ENCODE data around the gene ZNF358. TPM values are rescaled to one million over a fixed set of nuclear protein-coding genes. Genes with fewer than 3 reads are reported as not detected.
A peak's percentile ranks its signal among the peaks of the same experiment; 100 is the strongest.

ZNF358 gene
- total RNA-seq, 2 experiments from 2014 or later = 3.7 to 3.9 TPM

GRCh38 chr19:7527516-7528191, 11.8 kb downstream of the ZNF358 start:
- Mint-ChIP-seq H3K27ac (no peak overlapping the region), H3K4me3 (no peak overlapping the region), H3K27me3 (ENCODE audit: low read depth) (no peaks in the 10 kb centered on the region), H3K36me3 (ENCODE audit: low read depth) (peaks cover 4% of the 10 kb centered on the region), H3K9me3 (no peaks in the 10 kb centered on the region), H3K4me1 (ENCODE audit: low read depth) (peaks cover 6% of the 10 kb centered on the region)
- CTCF ChIA-PET = no interaction called here
- DNase-seq = no peak
- intact Hi-C loops (cut with micrococcal nuclease) = no loop called here

DNA sequence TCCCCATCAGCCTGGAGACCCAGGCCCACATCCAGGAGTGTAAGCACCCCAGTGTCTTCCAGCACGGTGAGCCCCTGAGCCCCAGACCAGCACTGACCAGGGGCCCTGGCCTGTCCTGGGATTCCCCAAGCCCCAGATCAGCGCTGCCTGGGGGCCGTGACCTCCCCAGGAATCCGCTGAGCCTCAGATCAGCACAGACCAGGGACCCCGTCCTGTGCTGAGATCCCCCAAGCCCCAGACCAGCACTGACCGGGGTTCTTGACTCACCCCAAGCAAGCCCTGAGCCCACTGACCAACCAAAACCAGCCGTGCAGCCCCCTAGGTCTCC, 12.3 kb downstream of the ZNF358 start:
- intact Hi-C loops (cut with micrococcal nuclease) = no loop called here
- CTCF ChIA-PET = no interaction called here
- Mint-ChIP-seq H3K4me1 (ENCODE audit: low read depth) (peaks cover 8% of the 10 kb centered on the region), H3K4me3 (no peak overlapping the region), H3K36me3 (ENCODE audit: low read depth) (peaks cover 4% of the 10 kb centered on the region), H3K27me3 (ENCODE audit: low read depth) (no peaks in the 10 kb centered on the region), H3K27ac (no peak overlapping the region), H3K9me3 (no peaks in the 10 kb centered on the region)
- no peak for DNase-seq

GRCh38 chr19:7528522-7529245, 12.8 kb downstream of the ZNF358 start:
- CTCF ChIA-PET = interaction anchor here (0.5 kb wide), 1 partner anchor 30 kb away, joined by 3 read pairs; no protein-coding TSS in a partner anchor
- no peak overlapping the region for H3K27ac Mint-ChIP-seq

GRCh38 chr19:7529246-7529600, 13.3 kb downstream of the ZNF358 start:
- CTCF ChIA-PET = interaction anchor here (0.5 kb wide), 1 partner anchor 29 kb away, joined by 3 read pairs; no protein-coding TSS in a partner anchor
- Mint-ChIP-seq H3K27me3 (ENCODE audit: low read depth) (no peaks in the 10 kb centered on the region), H3K4me1 (ENCODE audit: low read depth) (peaks cover 8% of the 10 kb centered on the region), H3K36me3 (ENCODE audit: low read depth) (peaks cover 4% of the 10 kb centered on the region), H3K4me3 (no peak overlapping the region), H3K9me3 (no peaks in the 10 kb centered on the region), H3K27ac (no peak overlapping the region)
- intact Hi-C loops (cut with micrococcal nuclease) = no loop called here
- no peak for DNase-seq

More at GRCh38 chr19:7528522-7529245, 12.8 kb downstream of the ZNF358 start:
- H3K36me3 Mint-ChIP-seq (ENCODE audit: low read depth) = peaks cover 4% of the 10 kb centered on the region
- H3K4me3 Mint-ChIP-seq = no peak overlapping the region
- intact Hi-C loops (cut with micrococcal nuclease) = no loop called here
- no peak for DNase-seq
- H3K4me1 Mint-ChIP-seq (ENCODE audit: low read depth) = peaks cover 6% of the 10 kb centered on the region
- no peaks in the 10 kb centered on the region for H3K27me3 Mint-ChIP-seq (ENCODE audit: low read depth)
- H3K9me3 Mint-ChIP-seq = no peaks in the 10 kb centered on the region

- no peak overlapping the region for H3K27ac Mint-ChIP-seq
- intact Hi-C loops (cut with micrococcal nuclease) = no loop called here
- H3K4me3 Mint-ChIP-seq = no peak overlapping the region
Measured at GRCh38 chr19:7529610-7530490, 13.9 kb downstream of the ZNF358 start.

GRCh38 chr19:7533281-7533885, 17.5 kb downstream of the ZNF358 start:
- intact Hi-C loops (cut with micrococcal nuclease) = no loop called here
- Mint-ChIP-seq H3K4me1 (ENCODE audit: low read depth) (peaks cover 18% of the 10 kb centered on the region), H3K27me3 (ENCODE audit: low read depth) (no peaks in the 10 kb centered on the region), H3K27ac (no peak overlapping the region), H3K9me3 (no peaks in the 10 kb centered on the region), H3K4me3 (peak overlapping the region; percentile 92), H3K36me3 (ENCODE audit: low read depth) (peaks cover 8% of the 10 kb centered on the region)
- CTCF ChIA-PET = no interaction called here
- DNase-seq = no peak

More at GRCh38 chr19:7529610-7530490, 13.9 kb downstream of the ZNF358 start:
- DNase-seq = no peak
- Mint-ChIP-seq H3K9me3 (no peaks in the 10 kb centered on the region), H3K4me1 (ENCODE audit: low read depth) (peaks cover 8% of the 10 kb centered on the region), H3K36me3 (ENCODE audit: low read depth) (peaks cover 4% of the 10 kb centered on the region), H3K27me3 (ENCODE audit: low read depth) (no peaks in the 10 kb centered on the region)
- CTCF ChIA-PET = no interaction called here

DNA sequence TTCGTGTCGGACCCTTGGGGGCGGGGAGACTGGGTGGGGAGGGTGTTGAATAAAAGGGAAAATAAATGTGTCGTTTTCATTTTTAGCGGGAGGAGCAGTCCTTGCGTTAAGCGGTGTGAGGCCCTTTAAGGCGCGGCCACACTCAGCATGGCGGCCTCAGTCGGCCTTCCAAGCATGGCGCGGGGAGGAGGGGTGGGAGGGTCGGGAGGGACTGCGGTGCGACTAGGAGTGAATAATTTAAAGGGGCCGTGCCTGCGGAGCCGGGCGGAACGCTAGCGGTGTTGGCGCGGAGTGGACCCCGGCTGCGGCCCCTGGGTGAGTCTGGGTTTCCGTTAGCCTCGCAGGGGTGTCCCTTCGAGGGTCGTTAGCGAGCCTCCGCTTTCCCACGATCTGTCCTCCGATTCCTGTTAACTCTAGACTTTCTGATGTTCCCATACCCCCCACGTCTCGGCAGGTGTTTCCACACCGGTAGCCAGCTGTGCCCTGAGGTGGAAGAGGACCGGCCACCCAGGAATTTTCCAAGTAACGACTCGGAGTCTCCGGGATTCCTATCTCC, 18.1 kb downstream of the ZNF358 start:
- Mint-ChIP-seq H3K9me3 (no peaks in the 10 kb centered on the region), H3K4me1 (ENCODE audit: low read depth) (peaks cover 18% of the 10 kb centered on the region), H3K27ac (no peak overlapping the region), H3K4me3 (peak overlapping the region; percentile 92), H3K36me3 (ENCODE audit: low read depth) (peaks cover 7% of the 10 kb centered on the region), H3K27me3 (ENCODE audit: low read depth) (no peaks in the 10 kb centered on the region)
- CTCF ChIA-PET = interaction anchor here (0.7 kb wide), 1 partner anchor 32 kb away, joined by 3 read pairs; no protein-coding TSS in a partner anchor
- DNase-seq = peak; percentile 88
- intact Hi-C loops (cut with micrococcal nuclease) = loop anchor here (1.0 to 2.0 kb wide), 4 partner anchors 12 to 179 kb away; partner anchors contain the start of genes MCOLN1 and PEX11G

GRCh38 chr19:7534531-7535046, 18.7 kb downstream of the ZNF358 start:
- Mint-ChIP-seq H3K36me3 (ENCODE audit: low read depth) (peaks cover 6% of the 10 kb centered on the region), H3K9me3 (no peaks in the 10 kb centered on the region), H3K27me3 (ENCODE audit: low read depth) (no peaks in the 10 kb centered on the region), H3K4me1 (ENCODE audit: low read depth) (peaks cover 18% of the 10 kb centered on the region), H3K4me3 (peak overlapping the region; percentile 92), H3K27ac (peak overlapping the region; percentile 51)
- DNase-seq = peak; percentile 54
- CTCF ChIA-PET = interaction anchor here (0.6 to 1.0 kb wide), 4 partner anchors 11 to 180 kb away, joined by 3 to 5 read pairs (median 4); no protein-coding TSS in a partner anchor
- intact Hi-C loops (cut with micrococcal nuclease) = loop anchor here (1.0 to 2.0 kb wide), 5 partner anchors 12 to 180 kb away; partner anchors contain the start of genes MCOLN1, PET100, PEX11G and XAB2

DNA sequence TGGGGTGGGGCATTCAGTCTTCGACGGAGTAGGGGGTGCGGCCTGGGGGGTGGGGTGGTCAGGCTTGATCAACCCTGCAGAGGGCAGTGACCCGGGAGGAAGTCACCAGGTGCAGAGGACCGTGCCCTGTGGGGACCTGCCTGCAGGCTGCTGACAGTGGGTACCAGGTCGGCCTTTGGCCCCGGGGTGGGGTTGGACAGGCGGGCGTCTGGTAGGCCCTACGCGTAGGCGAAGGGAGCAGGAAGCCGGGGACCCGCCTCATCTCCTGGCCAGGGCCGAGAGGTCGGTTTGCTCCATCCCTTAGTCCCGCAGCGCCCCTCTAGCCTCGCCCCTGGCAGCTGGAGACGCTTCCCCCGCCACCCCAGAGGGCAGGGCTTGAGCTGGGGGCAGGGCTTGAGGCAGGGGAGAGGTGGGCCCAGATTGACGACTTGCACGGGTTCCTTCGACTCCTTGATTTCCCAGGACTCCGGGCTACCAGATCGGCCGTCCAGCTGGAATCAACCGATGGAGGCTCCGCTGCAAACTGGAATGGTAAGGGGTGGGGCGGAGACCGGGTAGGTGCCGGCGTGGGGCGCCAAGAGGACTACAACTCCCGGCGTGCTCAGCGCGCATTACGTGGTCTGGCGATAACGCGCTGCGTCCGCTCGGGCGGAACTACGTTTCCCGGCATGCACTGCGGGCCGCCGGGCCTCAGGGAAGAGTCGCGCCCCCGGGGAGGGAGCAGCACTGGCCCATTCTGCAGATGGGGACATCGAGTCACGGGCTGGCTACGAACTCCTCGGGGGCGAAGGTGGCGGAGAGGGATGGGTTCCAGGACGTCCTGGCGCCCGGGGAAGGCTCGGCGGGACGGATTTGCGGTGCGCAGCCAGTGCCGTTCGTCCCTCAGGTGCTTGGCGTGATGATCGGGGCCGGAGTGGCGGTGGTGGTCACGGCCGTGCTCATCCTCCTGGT, 19.4 kb downstream of the ZNF358 start, which contains the start of gene PNPLA6:
Gene PNPLA6, plus strand, starts transcription at position 671 of the 951 bp plus-strand sequence. Its CDS starts 72 bp downstream, at position 743.
- Mint-ChIP-seq H3K9me3 (no peaks in the 10 kb centered on the region), H3K27ac (peak within 1 kb of the TSS; percentile 84), H3K27me3 (ENCODE audit: low read depth) (no peaks in the 10 kb centered on the region), H3K4me3 (peak within 1 kb of the TSS; percentile 92), H3K36me3 (ENCODE audit: low read depth) (peaks cover 7% of the 10 kb centered on the region), H3K4me1 (ENCODE audit: low read depth) (peaks cover 20% of the 10 kb centered on the region)
- peak; percentile 95 for DNase-seq
- CTCF ChIA-PET = interaction anchor here (0.6 to 1.0 kb wide), 3 partner anchors 12 to 181 kb away, joined by 3 to 5 read pairs (median 5); no protein-coding TSS in a partner anchor
- intact Hi-C loops (cut with micrococcal nuclease) = loop anchor here (1.0 to 2.0 kb wide), 4 partner anchors 47 to 181 kb away; partner anchors contain the start of genes PET100, PEX11G and XAB2

DNA sequence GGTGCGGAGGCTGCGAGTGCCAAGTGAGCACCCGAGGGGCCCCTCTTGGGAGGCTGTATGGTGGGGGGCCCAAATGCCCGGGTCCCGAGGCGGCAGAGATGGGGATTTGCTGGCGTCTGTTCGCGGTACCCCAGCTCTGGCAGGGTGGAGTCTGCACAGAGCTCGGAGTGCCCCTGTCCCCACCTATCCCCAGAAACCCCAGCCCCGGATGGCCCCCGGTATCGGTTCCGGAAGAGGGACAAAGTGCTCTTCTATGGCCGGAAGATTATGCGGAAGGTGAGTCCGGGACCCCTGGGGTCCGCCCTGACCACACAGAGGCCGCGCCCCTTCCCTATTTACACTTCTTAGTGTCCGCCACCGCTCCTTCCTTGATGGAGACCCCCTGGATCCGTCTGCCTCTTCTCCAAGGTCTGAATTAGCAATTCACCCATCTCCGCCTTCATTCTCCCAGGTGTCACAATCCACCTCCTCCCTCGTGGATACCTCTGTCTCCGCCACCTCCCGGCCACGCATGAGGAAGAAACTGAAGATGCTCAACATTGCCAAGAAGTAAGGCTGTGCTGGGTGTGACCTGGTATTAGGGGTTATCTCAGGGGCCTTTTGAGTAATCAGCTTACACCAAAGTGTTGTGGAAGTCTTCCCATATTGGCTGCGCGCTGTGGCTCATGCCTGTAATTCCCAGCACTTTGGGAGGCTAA, 20.2 kb downstream of the ZNF358 start:
- no peak for DNase-seq
- H3K4me3 Mint-ChIP-seq = peak overlapping the region; percentile 92
- no peaks in the 10 kb centered on the region for H3K27me3 Mint-ChIP-seq (ENCODE audit: low read depth)
- CTCF ChIA-PET = no interaction called here
- H3K27ac Mint-ChIP-seq = peak overlapping the region; percentile 84
- no peaks in the 10 kb centered on the region for H3K9me3 Mint-ChIP-seq
- intact Hi-C loops (cut with micrococcal nuclease) = loop anchor here (1.0 to 2.0 kb wide), 4 partner anchors 47 to 181 kb away; partner anchors contain the start of genes PET100, PEX11G and XAB2
- H3K36me3 Mint-ChIP-seq (ENCODE audit: low read depth) = peaks cover 8% of the 10 kb centered on the region
- peaks cover 20% of the 10 kb centered on the region for H3K4me1 Mint-ChIP-seq (ENCODE audit: low read depth)

All from activated naive CD4-positive, alpha-beta T cell treated with anti-CD3 and anti-CD28 coated beads for 36 hours (primary cell).